HL-60 (cell line): ENCODE results near the gene DENND4A.

Experiments
- DNase-seq, 2 experiments: peaks; one replicate each; pipeline ENCODE4 v3.0.0-alpha.2; 2010 to 2020; ENCODE audit warnings: low read depth in 1 of 2, low spot score in 1 of 2
- H3K27ac ChIP-seq: fragments of 250-450 bp; sonication (Bioruptor Pico); replicated peaks from 2 replicates; pipeline ENCODE4 v1.5.1; 2020; ENCODE audit warnings: mild to moderate bottlenecking, moderate library complexity
- H3K27me3 ChIP-seq: fragments of 250-450 bp; sonication (Bioruptor Pico); 2 replicates; pipeline ENCODE4 v1.5.1; 2021; ENCODE audit warnings: mild to moderate bottlenecking, moderate library complexity; ENCODE audit not compliant: insufficient read depth, poor library complexity, severe bottlenecking
- H3K4me3 ChIP-seq: replicated peaks from 2 replicates; pipeline ENCODE4 v1.5.1; 2011; ENCODE audit warnings: mild to moderate bottlenecking, control low read depth, low read length; ENCODE audit not compliant: insufficient read depth
- CTCF ChIP-seq: IDR thresholded peaks from one replicate; pipeline ENCODE4 v1.5.1; 2011; ENCODE audit warnings: low read length, control low read depth, inconsistent platforms; ENCODE audit not compliant: insufficient read depth
- GABPA ChIP-seq: IDR thresholded peaks from 2 replicates; pipeline ENCODE4 v1.6.1; 2012; ENCODE audit warnings: low read depth
- POLR2AphosphoS5 ChIP-seq: IDR thresholded peaks from 2 replicates; pipeline ENCODE4 v1.6.1; 2012; ENCODE audit warnings: low read depth
- REST ChIP-seq: IDR thresholded peaks from 2 replicates; pipeline ENCODE4 v1.6.1; 2012; ENCODE audit warnings: low read depth; ENCODE audit not compliant: insufficient replicate concordance
- SPI1 ChIP-seq: IDR thresholded peaks from 2 replicates; pipeline ENCODE4 v1.6.1; 2012; ENCODE audit warnings: low read depth, mild to moderate bottlenecking, borderline replicate concordance

The DENND4A gene

GRCh38 chr15:65769482-65769881 is 22.6 kb downstream of the DENND4A start:
- no peak for DNase-seq
- H3K4me3 ChIP-seq, result no peak overlapping the region
- H3K27me3 ChIP-seq, result no peaks in the 10 kb centered on the region
- TF ChIP-seq CTCF, result no peak
- TF ChIP-seq SPI1, result no peak
- TF ChIP-seq REST, result no peak
- TF ChIP-seq GABPA, result no peak
- TF ChIP-seq POLR2AphosphoS5, result no peak
- no peak overlapping the region for H3K27ac ChIP-seq

GRCh38 chr15:65767895-65768294 is 24.2 kb downstream of the DENND4A start:
- H3K27ac ChIP-seq, result no peak overlapping the region
- TF ChIP-seq SPI1 (no peak), GABPA (no peak), POLR2AphosphoS5 (peak; percentile 47; the same call in 1 of the 2 replicates), CTCF (no peak), REST (no peak)

DNA sequence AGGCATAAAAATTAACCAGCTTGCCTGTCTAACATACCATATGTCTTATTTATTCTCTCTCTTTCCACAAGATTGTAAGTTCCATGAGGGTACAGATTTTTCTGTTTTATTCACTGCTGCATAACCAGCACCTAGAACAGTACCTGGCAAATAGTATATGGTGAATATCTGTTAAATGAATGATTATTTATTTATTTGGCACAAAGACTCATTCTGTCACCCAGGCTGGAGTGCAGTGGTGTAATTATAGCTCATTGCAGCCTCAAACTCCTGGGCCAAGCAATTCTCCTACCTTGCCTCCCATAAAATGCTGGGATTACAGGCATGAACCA is 24.9 kb downstream of the DENND4A start:
- no peak for DNase-seq
- TF ChIP-seq SPI1 (no peak), CTCF (no peak), REST (no peak), GABPA (no peak), POLR2AphosphoS5 (no peak)
- no peak overlapping the region for H3K27ac ChIP-seq
- no peak overlapping the region for H3K4me3 ChIP-seq
- H3K27me3 ChIP-seq, result no peaks in the 10 kb centered on the region

More at GRCh38 chr15:65767895-65768294, 24.2 kb downstream of the DENND4A start:
- no peak overlapping the region for H3K4me3 ChIP-seq
- H3K27me3 ChIP-seq, result no peaks in the 10 kb centered on the region
- DNase-seq, result peak in 1 of 2 experiments; percentile 12
